ENCODE measurements around the gene GAGE12G. TPM values are rescaled to one million over a fixed set of nuclear protein-coding genes. Genes with fewer than 3 reads are reported as not detected.
"Not testable (repeated sequence)": the region's sequence is repeated elsewhere in the genome, so short reads cannot be mapped to it uniquely, and the experiment has no call there.

The GAGE12G gene
- total RNA-seq (2013; cell fraction: nucleolus; rRNA removed), result not detected in 2 replicates
- total RNA-seq (2014; rRNA removed), result not detected in 2 replicates
- total RNA-seq (2014; rRNA removed; fragmentation: Illumina TruSeq; extraction: Trizol), result not detected in 2 replicates
- total RNA-seq (2021), result not detected in 2 replicates
- not detected for polyA plus RNA-seq (2011; ENCODE audit: low read depth)
- not detected in 2 replicates for polyA plus RNA-seq (2011; rRNA removed)
- polyA plus RNA-seq (2011; cell fraction: cytosol; rRNA removed), result not detected in 2 replicates
- polyA plus RNA-seq (2011; cell fraction: nucleus; rRNA removed), result not detected in 2 replicates
- polyA plus RNA-seq (2012), result not detected in 2 replicates
- not detected in 2 replicates for polyA plus RNA-seq (2014; fragmentation: Illumina TruSeq; extraction: Trizol)
- not detected for polyA plus RNA-seq (2014; fragmentation: Nextera tagmentation; extraction: Ambion mirVana)
- polyA plus RNA-seq (2014; rRNA removed), result not detected in 2 replicates
- not detected for polyA plus RNA-seq (2016; fragmentation: Nextera tagmentation; extraction: Ambion mirVana)
- not detected in 2 replicates for polyA minus RNA-seq (2011; rRNA and poly(A)+ RNA removed)
- polyA minus RNA-seq (2011; cell fraction: cytosol; rRNA and poly(A)+ RNA removed), result not detected in 2 replicates
- polyA minus RNA-seq (2011; cell fraction: nucleus; rRNA and poly(A)+ RNA removed), result not detected in 2 replicates
- not detected for Bru-seq, nascent RNA
- not detected for BruChase-seq, experiment 1, labeled RNA remaining after a 6-hour chase
- not detected for BruChase-seq, experiment 2, labeled RNA remaining after a 2-hour chase
- long read RNA-seq, experiment 1, result 0 reads
- long read RNA-seq, experiment 2, partial matches to known transcripts, result 0 of 1 reads
- long read RNA-seq, experiment 2, other reads (novel, unspliced or antisense), result 0 of 1 reads

GRCh38 chrX:49570100-49570499, at the start of gene GAGE12G:
Gene GAGE12G (plus strand): TSS chrX:49570400. CDS start chrX:49571555, 1,155 bp downstream.
- FAIRE-seq; H4K20me1 ChIP-seq (ENCODE audit: control insufficient read depth, insufficient read depth); H3K36me3 ChIP-seq (ENCODE audit: control insufficient read depth in 2 of 2, insufficient read depth in 2 of 2, low read length in 1 of 2); H3K79me2 ChIP-seq (ENCODE audit: control insufficient read depth, insufficient read depth, low read length); H3K4me2 ChIP-seq (ENCODE audit: control insufficient read depth, insufficient read depth); CTCF ChIA-PET; SMC1A ChIA-PET (ENCODE audit: uncharacterized antibody, unreplicated experiment); H3K4me1 ChIP-seq (ENCODE audit: control insufficient read depth, insufficient read depth, low read length); H3K27ac ChIP-seq (ENCODE audit: control insufficient read depth, insufficient read depth); POLR2A ChIA-PET; RAD21 ChIA-PET (ENCODE audit: unreplicated experiment); H3K9ac ChIP-seq (ENCODE audit: control insufficient read depth, insufficient read depth, low read length); H3K27me3 ChIP-seq (replicated peaks in 1 of 2; ENCODE audit: control insufficient read depth in 2 of 2, insufficient read depth in 2 of 2, low read length in 1 of 2); H3K4me3 ChIP-seq; H2AFZ ChIP-seq (ENCODE audit: control insufficient read depth, low read depth, low read length); BruUV-seq (replicated peaks); intact Hi-C loops (cut with micrococcal nuclease; ENCODE audit: unreplicated experiment); DNase-seq (ENCODE audit: low read depth, low spot score); ATAC-seq; H3K9me3 ChIP-seq (replicated peaks; ENCODE audit: control insufficient read depth, insufficient read depth, low read length); in situ Hi-C loops (cut with MboI): not testable (repeated sequence)
- no CpG with 5 or more reads among the region's 16 CpGs for WGBS (ENCODE audit: insufficient coverage, insufficient replicate concordance, low lambda C conversion rate, missing lambda C conversion rate)

- H3K36me3 ChIP-seq (ENCODE audit: control insufficient read depth in 2 of 2, insufficient read depth in 2 of 2, low read length in 1 of 2); H3K4me1 ChIP-seq (ENCODE audit: control insufficient read depth, insufficient read depth, low read length); ATAC-seq; H2AFZ ChIP-seq (ENCODE audit: control insufficient read depth, low read depth, low read length); H4K20me1 ChIP-seq (ENCODE audit: control insufficient read depth, insufficient read depth); in situ Hi-C loops (cut with MboI); H3K4me2 ChIP-seq (ENCODE audit: control insufficient read depth, insufficient read depth); DNase-seq (ENCODE audit: low read depth, low spot score); FAIRE-seq; H3K9me3 ChIP-seq (replicated peaks; ENCODE audit: control insufficient read depth, insufficient read depth, low read length); BruUV-seq (replicated peaks); H3K27ac ChIP-seq (ENCODE audit: control insufficient read depth, insufficient read depth); SMC1A ChIA-PET (ENCODE audit: uncharacterized antibody, unreplicated experiment); H3K9ac ChIP-seq (ENCODE audit: control insufficient read depth, insufficient read depth, low read length); H3K27me3 ChIP-seq (replicated peaks in 1 of 2; ENCODE audit: control insufficient read depth in 2 of 2, insufficient read depth in 2 of 2, low read length in 1 of 2); CTCF ChIA-PET; intact Hi-C loops (cut with micrococcal nuclease; ENCODE audit: unreplicated experiment); H3K4me3 ChIP-seq; POLR2A ChIA-PET; H3K79me2 ChIP-seq (ENCODE audit: control insufficient read depth, insufficient read depth, low read length); RAD21 ChIA-PET (ENCODE audit: unreplicated experiment): not testable (repeated sequence)
- WGBS (ENCODE audit: insufficient coverage, insufficient replicate concordance, low lambda C conversion rate, missing lambda C conversion rate), result no CpG with 5 or more reads among the region's 16 CpGs
Observed at GRCh38 chrX:49531877-49532276, 38.3 kb upstream of the GAGE12G start, which contains the start of gene GAGE12C. Gene GAGE12C (plus strand): TSS chrX:49532177. CDS start chrX:49533332, 1,155 bp downstream.

GRCh38 chrX:49541433-49541832, 28.8 kb upstream of the GAGE12G start, which contains the start of gene GAGE12D:
Gene GAGE12D (plus strand): TSS chrX:49541733. CDS start chrX:49542888, 1,155 bp downstream.
- RAD21 ChIA-PET (ENCODE audit: unreplicated experiment); ATAC-seq; CTCF ChIA-PET; H3K4me1 ChIP-seq (ENCODE audit: control insufficient read depth, insufficient read depth, low read length); DNase-seq (ENCODE audit: low read depth, low spot score); FAIRE-seq; H3K4me3 ChIP-seq; H3K79me2 ChIP-seq (ENCODE audit: control insufficient read depth, insufficient read depth, low read length); BruUV-seq (replicated peaks); POLR2A ChIA-PET; H3K9me3 ChIP-seq (replicated peaks; ENCODE audit: control insufficient read depth, insufficient read depth, low read length); H3K36me3 ChIP-seq (ENCODE audit: control insufficient read depth in 2 of 2, insufficient read depth in 2 of 2, low read length in 1 of 2); H2AFZ ChIP-seq (ENCODE audit: control insufficient read depth, low read depth, low read length); in situ Hi-C loops (cut with MboI); intact Hi-C loops (cut with micrococcal nuclease; ENCODE audit: unreplicated experiment); SMC1A ChIA-PET (ENCODE audit: uncharacterized antibody, unreplicated experiment); H3K4me2 ChIP-seq (ENCODE audit: control insufficient read depth, insufficient read depth); H3K27me3 ChIP-seq (replicated peaks in 1 of 2; ENCODE audit: control insufficient read depth in 2 of 2, insufficient read depth in 2 of 2, low read length in 1 of 2); H4K20me1 ChIP-seq (ENCODE audit: control insufficient read depth, insufficient read depth); H3K9ac ChIP-seq (ENCODE audit: control insufficient read depth, insufficient read depth, low read length); H3K27ac ChIP-seq (ENCODE audit: control insufficient read depth, insufficient read depth): not testable (repeated sequence)
- no CpG with 5 or more reads among the region's 16 CpGs for WGBS (ENCODE audit: insufficient coverage, insufficient replicate concordance, low lambda C conversion rate, missing lambda C conversion rate)

Data from GM12878 (cell line).